ENCODE measurements around the gene SEC14L2. TPM values are rescaled to one million over a fixed set of nuclear protein-coding genes. Genes with fewer than 3 reads are reported as not detected.
A peak's percentile ranks its signal among the peaks of the same experiment; 100 is the strongest.

Gene SEC14L2
- polyA plus RNA-seq, 2 of the 4 experiments (the other 2 are of a cell fraction), result 12.8 to 15.2 TPM

DNA sequence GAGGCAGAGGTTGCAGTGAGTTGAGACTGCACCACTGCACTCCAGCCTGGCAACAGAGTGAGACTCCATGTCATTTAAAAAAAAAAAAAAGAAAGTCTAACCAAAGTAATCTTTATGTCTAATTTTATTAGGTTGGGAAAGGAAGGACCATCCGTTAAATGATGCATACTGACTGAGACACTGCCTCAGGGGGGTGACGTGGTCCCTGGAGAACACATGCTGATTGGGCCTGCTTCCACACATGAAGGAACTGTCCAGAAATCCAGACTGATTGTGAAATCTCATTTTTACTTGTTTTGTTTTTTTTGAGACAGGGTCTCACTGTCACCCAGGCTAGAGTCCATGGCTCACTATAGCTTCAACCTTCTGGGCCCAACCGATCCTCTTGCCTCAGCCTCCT is 45.6 kb upstream of the SEC14L2 start (continued):
- TF ChIP-seq, protein P1, sequence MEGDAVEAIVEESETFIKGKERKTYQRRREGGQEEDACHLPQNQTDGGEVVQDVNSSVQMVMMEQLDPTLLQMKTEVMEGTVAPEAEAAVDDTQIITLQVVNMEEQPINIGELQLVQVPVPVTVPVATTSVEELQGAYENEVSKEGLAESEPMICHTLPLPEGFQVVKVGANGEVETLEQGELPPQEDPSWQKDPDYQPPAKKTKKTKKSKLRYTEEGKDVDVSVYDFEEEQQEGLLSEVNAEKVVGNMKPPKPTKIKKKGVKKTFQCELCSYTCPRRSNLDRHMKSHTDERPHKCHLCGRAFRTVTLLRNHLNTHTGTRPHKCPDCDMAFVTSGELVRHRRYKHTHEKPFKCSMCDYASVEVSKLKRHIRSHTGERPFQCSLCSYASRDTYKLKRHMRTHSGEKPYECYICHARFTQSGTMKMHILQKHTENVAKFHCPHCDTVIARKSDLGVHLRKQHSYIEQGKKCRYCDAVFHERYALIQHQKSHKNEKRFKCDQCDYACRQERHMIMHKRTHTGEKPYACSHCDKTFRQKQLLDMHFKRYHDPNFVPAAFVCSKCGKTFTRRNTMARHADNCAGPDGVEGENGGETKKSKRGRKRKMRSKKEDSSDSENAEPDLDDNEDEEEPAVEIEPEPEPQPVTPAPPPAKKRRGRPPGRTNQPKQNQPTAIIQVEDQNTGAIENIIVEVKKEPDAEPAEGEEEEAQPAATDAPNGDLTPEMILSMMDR (IDR thresholded peaks at IDR 0.05), result no peak
- TF ChIP-seq, protein P2, sequence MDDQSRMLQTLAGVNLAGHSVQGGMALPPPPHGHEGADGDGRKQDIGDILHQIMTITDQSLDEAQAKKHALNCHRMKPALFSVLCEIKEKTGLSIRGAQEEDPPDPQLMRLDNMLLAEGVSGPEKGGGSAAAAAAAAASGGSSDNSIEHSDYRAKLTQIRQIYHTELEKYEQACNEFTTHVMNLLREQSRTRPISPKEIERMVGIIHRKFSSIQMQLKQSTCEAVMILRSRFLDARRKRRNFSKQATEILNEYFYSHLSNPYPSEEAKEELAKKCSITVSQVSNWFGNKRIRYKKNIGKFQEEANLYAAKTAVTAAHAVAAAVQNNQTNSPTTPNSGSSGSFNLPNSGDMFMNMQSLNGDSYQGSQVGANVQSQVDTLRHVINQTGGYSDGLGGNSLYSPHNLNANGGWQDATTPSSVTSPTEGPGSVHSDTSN (IDR thresholded peaks at IDR 0.05), result no peak
- TF ChIP-seq EP300 (IDR thresholded peaks at IDR 0.05) (no peak), RCOR1 (IDR thresholded peaks at IDR 0.05; ENCODE audit: low read depth, low read length) (no peak), CHD2 (IDR thresholded peaks at IDR 0.05; ENCODE audit: low read length, partially characterized antibody) (no peak)

DNA sequence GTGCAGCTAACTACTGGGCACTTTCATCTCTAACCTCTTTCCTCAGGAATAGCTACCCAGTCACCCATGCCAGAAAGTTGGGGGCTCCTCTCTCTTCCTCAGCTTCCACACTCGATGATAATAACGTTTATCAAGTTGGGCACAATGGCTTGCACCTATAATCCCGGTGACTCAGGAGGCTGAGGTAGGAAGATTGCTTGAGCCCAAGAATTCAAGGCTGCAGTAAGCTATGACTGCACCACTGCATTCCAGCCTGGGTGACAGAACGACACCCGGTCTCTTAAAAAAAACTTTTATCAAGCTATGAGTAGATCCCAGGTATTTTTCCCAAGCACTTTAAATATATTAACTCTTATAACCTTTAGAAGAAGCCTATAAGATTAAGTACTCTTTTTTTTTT is 42.2 kb upstream of the SEC14L2 start:
- TF ChIP-seq GATA3 (IDR thresholded peaks at IDR 0.05; ENCODE audit: borderline replicate concordance) (no peak), PHF8 (IDR thresholded peaks at IDR 0.05; ENCODE audit: borderline replicate concordance, low read depth) (no peak), FOXS1 (CRISPR knock-in tag; IDR thresholded peaks at IDR 0.05) (no peak), SREBF2 (IDR thresholded peaks at IDR 0.05) (no peak), CHD2 (IDR thresholded peaks at IDR 0.05; ENCODE audit: low read length, partially characterized antibody) (no peak), ZNF302 (CRISPR knock-in tag; IDR thresholded peaks at IDR 0.05) (no peak), MAFK (IDR thresholded peaks at IDR 0.05; ENCODE audit: partially characterized antibody) (no peak), RARB (CRISPR knock-in tag; IDR thresholded peaks at IDR 0.05) (no peak), JUNB (IDR thresholded peaks at IDR 0.05) (no peak)
- TF ChIP-seq, protein P3, sequence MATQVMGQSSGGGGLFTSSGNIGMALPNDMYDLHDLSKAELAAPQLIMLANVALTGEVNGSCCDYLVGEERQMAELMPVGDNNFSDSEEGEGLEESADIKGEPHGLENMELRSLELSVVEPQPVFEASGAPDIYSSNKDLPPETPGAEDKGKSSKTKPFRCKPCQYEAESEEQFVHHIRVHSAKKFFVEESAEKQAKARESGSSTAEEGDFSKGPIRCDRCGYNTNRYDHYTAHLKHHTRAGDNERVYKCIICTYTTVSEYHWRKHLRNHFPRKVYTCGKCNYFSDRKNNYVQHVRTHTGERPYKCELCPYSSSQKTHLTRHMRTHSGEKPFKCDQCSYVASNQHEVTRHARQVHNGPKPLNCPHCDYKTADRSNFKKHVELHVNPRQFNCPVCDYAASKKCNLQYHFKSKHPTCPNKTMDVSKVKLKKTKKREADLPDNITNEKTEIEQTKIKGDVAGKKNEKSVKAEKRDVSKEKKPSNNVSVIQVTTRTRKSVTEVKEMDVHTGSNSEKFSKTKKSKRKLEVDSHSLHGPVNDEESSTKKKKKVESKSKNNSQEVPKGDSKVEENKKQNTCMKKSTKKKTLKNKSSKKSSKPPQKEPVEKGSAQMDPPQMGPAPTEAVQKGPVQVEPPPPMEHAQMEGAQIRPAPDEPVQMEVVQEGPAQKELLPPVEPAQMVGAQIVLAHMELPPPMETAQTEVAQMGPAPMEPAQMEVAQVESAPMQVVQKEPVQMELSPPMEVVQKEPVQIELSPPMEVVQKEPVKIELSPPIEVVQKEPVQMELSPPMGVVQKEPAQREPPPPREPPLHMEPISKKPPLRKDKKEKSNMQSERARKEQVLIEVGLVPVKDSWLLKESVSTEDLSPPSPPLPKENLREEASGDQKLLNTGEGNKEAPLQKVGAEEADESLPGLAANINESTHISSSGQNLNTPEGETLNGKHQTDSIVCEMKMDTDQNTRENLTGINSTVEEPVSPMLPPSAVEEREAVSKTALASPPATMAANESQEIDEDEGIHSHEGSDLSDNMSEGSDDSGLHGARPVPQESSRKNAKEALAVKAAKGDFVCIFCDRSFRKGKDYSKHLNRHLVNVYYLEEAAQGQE (IDR thresholded peaks at IDR 0.05), result no peak
- TF ChIP-seq, protein P4, sequence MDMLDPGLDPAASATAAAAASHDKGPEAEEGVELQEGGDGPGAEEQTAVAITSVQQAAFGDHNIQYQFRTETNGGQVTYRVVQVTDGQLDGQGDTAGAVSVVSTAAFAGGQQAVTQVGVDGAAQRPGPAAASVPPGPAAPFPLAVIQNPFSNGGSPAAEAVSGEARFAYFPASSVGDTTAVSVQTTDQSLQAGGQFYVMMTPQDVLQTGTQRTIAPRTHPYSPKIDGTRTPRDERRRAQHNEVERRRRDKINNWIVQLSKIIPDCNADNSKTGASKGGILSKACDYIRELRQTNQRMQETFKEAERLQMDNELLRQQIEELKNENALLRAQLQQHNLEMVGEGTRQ (IDR thresholded peaks at IDR 0.05), result no peak
- TF ChIP-seq, protein P2 (IDR thresholded peaks at IDR 0.05), result no peak
- no peaks in the 10 kb centered on the region for H3K9me3 ChIP-seq
- WGBS (ENCODE audit: missing lambda C conversion rate), result 71% methylated on average over 5 of the region's 5 CpGs
- ATAC-seq (no peak), FAIRE-seq (no peak), DNase-seq (ENCODE audit: low read depth in 1 of 2, low spot score in 1 of 2) (no peak)
- CTCF ChIA-PET, result interaction anchor here (1.2 to 1.5 kb wide), 3 partner anchors 10 to 67 kb away, joined by 4 to 6 read pairs (median 4); no protein-coding TSS in a partner anchor
- POLR2A ChIA-PET, result no interaction called here
- peak overlapping the region; percentile 96 for H3K4me2 ChIP-seq
- peaks cover 18% of the 10 kb centered on the region; the same call in 1 of the 3 replicates for H3K4me1 ChIP-seq
- H3K4me3 ChIP-seq, result no peak overlapping the region
- no peak overlapping the region for H3K27ac ChIP-seq
